Skin of body (tissue), 2 donors: ENCODE data around the gene CNPY2. TPM values are rescaled to one million over a fixed set of nuclear protein-coding genes. Genes with fewer than 3 reads are reported as not detected.
"Not testable (repeated sequence)": the region's sequence is repeated elsewhere in the genome, so short reads cannot be mapped to it uniquely, and the experiment has no call there.

Experiments
- DNase-seq: peaks from one replicate; lab custom pipeline; 2025; lab: John Stamatoyannopoulos, UW
- total RNA-seq: library from RNA; depleted of rRNA; stranded (reverse); fragments of >200 nt; gene quantifications from one replicate; pipeline ENCODE4 v1.2.3, GENCODE V29; 2014

The CNPY2 gene
- 30.4 TPM for total RNA-seq

DNA sequence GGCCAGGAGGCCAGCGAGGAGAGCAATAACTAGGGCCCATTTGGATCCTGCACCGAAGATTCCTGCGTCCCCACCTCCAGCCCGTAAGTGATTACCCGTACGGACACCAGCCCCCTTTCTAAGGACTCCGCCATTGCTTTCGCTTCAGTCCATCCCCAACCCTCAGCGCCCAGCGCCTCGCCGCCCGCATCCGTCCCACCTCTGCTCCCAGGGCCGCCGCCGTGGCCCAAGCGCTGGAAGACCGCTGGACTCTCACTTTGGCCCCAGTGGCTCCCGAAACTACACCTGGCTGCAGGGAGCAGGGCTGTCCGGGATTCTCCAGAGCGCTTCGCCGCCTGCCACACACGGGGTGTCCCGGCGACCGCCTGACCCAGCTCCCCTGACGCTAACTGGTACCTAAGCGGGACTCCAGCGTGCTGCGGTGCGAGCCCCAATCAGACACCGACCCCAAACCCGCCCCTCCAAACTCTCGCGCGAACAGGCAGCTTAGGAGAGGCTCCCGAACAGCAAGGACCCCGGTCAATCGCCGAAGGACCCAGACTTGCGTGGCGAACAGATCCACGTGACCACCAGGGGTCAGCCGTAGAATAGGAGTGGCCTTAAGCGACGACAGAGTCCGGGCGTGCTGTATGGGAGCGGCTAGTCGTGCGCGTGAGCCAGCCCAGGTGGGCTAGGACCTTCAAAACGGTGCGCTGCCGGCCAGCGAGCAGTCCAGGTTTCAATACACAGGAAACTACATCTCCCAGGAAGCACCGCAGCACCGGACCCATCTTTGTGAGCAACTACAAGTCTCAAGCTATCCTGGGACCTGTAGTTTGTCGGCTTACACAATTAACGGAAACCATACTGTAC lies at the start of gene CNPY2:
Gene CNPY2, minus strand, starts transcription at position 367 of the 852 bp plus-strand sequence. CDS start 771 bp downstream, outside the sequence.
- DNase-seq: peak; percentile 96

DNA sequence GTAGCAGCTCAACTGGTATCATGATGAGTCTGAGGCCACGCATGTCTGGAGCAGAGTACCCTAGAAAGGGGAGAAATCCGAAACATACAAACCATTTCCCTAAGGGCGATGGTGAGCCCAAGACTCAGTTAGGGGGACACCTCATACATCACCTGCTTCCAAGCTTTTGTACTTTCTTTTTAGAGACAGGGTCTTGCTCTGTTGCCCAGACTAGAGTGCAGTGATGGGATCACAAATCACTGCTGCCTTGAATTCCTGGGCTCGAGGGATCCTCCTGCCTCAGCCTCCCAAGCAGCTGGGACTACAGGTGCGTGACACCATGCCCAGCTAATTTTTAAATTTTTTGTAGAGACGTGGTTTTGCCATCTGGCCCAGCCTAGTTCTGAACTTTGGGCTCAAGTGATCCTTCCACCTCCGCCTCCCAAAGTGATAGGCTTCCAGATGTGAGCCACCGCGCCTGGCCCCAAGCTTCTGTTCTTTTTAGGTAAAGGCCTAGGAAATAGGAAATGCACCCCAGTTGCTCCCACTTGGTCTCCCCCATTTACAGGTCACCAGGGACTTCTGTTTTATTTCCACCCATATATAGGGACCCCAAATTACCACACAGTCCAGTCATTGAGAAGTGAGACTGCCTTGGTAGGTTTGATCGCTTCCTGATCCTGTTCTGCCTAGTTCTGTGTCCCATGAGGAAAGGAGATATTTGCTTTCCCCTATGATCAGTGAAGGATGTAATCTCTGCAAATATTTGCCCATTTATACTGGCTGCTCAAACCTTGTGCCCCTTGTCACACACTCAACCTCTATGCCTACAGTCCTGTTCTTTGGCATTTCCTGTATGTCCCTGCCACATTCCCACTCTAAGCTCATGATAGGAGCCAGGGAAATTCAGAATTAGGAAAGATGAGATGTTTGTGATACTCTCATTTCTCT lies 46.6 kb upstream of the CNPY2 start, which contains the start of gene APOF:
Gene APOF, minus strand, starts transcription at position 728 of the 930 bp plus-strand sequence. Its CDS starts 112 bp downstream, at position 616.
- DNase-seq: no peak

DNA sequence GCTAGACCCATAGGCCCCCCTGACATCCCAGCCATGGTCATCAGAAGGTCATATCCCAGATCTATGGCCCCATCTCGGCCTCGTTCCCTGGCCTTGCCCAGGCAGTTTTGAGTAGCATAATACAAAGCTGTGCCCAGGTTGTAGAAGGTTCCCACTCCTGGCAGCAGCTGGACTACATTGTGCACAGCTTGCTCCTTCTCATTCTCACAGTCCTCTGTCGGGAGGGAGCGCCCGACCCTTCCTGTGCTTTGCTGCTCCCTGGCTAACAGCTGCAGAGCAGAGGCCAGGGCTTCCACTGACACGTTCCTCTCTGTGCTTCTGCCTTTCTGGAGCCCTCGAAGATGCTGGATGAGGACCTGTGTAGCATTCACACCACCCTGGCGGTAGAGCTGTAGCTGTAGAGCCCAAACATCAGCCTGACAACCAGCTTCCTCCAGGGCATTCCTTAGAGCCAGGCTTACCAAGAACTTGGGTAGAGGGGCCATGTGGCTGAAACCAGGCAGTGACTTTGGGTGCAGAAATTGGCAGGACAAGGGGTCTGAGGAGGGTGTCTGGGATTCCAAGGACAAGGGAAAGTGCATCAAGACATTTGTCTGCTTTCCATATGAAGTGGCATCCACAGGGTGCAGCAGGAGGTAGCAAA lies 45.8 kb upstream of the CNPY2 start:
- DNase-seq: no peak

DNA sequence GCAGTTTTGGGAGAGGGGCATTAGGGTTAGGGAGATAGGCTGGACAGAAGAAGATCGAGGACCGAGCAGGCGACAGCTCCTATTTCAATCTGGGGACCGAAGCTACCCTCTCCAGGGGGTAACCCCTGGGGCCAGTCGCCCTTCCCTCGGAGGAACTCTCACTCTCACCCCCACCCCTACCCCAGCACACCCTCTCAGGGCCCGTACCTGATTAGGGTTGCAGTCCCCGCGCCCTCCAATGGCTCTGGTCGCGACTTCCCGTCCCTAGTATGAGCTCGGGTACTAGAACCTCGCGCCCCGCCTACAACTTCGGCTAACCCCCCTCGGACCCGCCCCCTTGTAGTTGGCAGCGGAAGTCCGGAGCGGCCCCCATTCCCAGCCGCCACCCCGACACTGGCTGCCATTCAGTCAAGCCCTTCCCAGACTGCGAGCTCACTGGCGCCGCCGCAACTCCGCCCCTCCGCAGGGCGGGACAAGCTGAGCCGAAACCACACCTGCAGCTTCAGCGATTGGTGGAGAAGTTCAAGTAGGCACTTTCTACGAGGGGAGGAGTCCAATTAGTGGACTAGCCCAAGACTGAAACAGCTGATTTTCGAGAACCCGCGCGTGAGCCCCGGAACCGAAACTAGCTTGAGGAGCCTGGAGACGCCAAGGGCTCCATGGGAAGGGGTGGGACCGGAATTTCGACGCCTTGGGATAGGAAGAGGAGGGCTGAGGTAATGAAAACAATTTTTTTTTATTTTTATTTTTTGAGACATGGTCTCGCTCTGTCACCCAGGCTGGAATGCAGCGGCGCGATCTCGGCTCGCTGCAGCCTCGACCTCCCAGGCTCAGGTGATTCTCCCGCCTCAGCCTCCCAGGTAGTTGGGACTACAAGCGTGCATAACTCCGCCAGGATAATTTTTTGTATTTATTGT lies 44.3 kb upstream of the CNPY2 start, which contains the start of gene STAT2:
Gene STAT2, minus strand, starts transcription at position 257 of the 917 bp plus-strand sequence. CDS start 3,536 bp downstream, outside the sequence.
- DNase-seq: peak; percentile 100

DNA sequence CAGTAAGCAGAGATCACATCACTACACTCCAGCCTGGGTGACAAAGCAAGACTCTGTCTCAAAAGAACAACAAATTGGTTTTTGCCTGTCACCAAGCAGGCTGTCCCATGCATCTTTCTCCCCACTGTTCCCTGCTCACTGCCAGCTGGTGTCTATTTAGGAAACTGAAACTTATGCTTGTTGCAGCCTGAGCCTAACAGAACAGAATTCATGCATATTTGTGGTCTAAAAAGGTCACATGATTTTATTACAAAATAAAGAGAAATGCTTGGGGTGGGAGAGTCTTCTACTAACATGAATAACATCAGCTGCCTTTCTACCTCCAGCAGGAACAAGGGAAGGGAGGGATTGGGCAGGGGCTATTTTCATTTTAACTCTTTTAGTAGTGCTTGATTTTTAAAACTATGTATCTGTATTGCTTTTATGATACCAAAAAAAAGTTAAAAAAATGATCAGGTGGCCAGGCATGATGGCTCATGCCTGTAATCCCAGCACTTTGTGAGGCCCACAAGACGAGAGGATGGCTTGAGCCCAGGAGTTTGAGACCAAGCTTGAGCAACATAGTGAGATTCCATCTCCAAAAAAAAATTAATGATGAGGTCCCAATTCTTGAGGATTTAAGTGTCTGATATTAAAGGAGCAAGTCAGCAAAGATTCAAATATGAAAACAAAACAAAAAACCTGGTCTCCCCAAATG lies 43.2 kb upstream of the CNPY2 start:
- DNase-seq: peak; percentile 84

DNA sequence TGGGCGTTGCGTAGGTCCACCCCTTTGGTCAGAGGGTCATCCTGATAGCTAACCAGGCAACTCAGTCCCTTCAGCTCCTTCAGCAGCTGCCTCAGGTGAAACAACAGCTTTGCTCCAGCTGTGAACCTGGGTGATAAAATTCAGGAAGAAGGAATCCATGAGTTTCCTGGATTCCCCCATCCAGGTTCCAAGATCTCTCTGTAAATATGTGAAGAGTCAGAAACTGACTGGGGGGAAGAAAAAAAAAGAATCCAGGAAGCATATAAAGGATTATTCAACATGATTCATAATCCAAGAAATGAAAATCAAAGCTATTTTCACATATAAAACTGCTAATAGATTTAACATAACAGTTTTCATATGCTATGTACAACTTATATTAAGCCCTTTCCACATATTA lies 35.5 kb upstream of the CNPY2 start:
- DNase-seq: no peak

DNA sequence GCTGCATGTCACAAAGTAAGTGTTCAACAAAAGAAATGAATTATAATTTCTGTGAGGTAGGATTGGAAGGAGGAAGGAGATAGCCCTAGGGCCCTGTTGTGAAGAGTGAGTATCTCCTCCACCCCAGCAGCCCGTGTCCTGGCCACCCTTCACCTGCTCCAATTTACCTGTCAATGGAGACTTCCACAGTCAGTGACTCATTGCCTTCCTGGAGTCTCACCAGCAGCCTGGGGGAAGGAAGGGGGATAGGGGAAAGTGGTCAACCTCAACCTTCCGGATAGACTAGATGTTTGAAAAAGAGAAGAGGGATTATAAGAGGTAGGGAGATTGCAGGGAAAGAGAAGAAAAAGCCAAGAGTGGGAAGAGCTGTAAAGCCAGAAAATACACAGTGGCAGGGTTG lies 34.9 kb upstream of the CNPY2 start:
- no peak for DNase-seq

DNA sequence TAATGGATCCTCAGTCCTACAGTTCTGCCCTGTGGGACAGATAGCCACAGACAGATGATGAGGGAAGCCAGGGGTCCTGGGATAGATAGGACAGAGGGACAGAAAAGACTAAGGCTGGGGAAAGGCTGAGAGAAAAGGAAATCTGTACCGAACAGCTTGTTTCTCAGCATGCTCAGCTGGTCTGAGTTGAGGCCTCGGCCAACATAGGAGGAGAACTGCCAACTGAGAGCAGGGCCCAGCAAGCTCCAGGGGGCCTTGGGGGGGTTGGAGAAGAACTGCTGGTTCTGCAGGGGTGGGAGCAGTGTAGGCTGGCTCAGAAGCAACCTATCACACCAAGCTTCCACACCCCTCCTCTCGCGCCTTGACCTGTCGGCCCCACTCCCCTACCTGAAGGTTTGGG lies 33.0 kb upstream of the CNPY2 start:
- no peak for DNase-seq

DNA sequence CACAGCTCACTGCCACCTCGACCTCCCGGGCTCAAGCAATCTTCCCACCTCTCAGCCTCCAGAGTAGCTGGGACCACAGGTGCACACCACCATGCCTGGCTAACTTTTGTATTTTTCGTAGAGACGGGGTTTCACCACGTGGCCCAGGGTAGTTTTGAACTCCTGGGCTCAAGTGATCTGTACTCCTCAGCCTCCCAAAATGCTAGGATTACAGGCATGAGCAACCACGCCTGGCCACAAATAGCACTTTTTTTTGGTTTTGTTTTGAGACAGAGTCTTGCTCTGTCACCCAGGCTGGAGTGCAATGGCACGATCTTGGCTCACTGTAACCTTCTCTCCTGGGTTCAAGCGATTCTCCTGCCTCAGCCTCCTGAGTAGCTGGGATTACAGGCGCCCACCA lies 31.5 kb upstream of the CNPY2 start:
- DNase-seq: not testable (repeated sequence)

DNA sequence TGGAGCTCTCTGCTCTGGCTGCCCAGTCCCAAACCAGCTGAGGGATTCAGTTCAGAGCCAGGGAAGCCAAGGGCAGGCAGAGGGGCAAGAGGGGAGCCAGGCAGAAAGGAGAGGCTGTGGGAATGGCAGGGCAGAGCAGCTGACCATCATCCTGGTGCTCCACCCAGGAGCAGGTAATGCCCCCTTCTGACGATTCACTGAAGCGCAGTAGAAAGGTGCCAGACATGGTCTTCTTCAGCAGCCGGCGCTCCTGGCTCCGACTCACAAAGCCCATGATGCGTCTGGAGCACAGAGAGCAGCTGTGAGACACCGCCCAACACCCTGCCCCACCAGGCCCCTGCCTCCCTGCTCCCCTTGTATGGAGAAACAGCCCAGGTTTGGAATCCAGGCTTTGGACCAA lies 30.9 kb upstream of the CNPY2 start:
- no peak for DNase-seq

DNA sequence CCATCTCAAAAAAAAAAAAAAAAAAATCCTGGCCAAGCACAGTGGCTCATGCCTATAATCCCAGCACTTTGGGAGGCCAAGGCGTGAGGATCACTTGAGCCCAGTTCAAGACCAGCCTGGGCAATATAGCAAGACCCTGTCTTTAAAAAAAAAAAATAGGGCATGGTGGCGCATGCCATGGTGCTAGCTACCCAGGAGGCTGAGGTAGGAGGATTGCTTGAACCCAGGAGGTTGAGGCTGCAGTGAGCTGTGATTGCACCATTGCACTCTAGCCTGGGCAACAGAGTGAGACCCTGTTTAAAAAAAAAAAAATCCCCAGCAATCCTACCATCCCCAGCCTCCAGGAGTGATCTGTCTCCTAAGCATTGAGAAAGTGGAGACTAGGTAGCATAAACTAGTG lies 26.5 kb upstream of the CNPY2 start:
- not testable (repeated sequence) for DNase-seq

DNA sequence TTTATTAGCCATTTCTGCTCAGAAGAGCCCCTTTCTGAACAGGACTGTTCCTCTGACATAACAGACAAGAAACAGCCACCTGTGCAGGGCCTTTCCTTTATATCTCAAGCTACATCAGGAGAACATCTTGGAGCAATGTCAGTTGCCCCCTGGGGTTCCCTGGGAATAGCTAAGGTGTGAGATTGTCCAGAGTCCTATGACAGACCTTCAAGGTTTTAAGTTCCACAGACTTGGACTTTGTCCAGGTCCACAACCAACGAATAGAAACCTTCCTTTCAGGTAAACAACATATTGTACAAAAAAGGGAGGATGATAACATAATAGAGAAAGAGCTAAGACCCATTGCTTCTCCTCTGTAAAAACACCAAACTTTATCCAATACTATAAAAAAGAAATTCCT lies 25.8 kb upstream of the CNPY2 start:
- no peak for DNase-seq

DNA sequence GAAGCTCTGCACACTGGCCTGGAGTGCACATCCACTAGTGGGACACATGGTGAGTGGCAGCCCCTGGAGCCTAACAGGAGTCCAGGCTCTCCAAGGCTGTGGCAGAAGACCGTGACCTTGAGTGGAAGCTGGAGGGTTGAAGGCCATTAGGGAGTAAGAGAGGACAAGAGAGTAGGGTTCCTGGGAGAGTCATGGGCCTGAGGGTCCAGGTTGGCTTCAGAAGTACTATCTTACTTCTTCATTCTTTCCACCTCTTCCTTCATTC lies 23.3 kb upstream of the CNPY2 start:
- DNase-seq: no peak

DNA sequence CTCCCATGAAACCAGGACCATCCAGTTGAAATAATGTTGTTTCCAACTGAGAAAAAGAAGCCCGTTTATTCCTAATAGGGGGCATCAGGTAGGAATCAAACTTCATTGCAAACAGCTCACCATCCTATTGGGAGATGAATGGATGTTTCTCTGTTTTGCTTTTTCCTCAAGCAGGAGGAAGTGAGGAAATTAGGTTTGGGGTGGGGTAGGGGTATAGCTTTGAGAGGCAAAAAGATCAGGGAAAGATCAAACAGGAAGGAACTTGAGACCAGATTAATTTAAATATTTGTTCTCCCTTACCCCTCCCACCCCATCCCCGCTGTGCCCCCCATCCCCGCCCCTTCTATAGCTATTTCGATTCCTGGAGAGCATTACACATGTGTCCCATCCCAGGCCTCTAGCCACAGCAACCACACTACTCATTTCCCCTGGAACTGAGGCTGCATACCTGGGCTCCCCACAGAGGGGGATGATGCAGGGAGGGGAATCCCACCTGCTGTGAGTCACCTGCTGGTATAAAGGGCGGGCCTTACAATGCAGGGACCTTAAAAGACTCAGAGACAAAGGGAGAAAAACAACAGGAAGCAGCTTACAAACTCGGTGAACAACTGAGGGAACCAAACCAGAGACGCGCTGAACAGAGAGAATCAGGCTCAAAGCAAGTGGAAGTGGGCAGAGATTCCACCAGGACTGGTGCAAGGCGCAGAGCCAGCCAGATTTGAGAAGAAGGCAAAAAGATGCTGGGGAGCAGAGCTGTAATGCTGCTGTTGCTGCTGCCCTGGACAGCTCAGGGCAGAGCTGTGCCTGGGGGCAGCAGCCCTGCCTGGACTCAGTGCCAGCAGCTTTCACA lies 22.7 kb upstream of the CNPY2 start, which contains the start of gene IL23A:
Gene IL23A, plus strand, starts transcription at position 577 of the 850 bp plus-strand sequence. Its CDS starts 161 bp downstream, at position 738.
- no peak for DNase-seq

DNA sequence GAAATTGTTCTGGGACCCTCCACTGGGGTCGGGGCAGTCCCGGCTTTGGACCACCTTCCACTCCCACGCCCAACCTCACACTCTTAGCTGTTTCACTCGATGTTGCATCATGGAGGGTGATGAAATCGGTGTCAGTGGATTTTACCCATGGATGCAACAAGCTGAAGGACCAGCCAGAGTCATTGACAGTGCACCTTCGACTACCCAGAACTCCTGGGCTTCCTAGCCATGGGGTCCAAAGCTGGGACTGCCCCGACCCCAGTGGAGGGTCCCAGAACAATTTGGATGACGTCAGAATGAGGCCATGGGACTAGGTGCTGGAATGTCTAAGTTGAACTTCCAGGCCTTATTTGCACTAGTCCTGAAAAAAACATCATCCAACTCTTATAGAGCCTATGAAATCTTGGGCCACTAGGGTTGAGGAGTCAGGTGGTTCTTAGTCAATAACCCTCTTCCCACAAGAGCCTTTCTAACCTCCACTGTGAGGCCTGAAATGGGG lies 22.0 kb upstream of the CNPY2 start:
- DNase-seq: no peak

DNA sequence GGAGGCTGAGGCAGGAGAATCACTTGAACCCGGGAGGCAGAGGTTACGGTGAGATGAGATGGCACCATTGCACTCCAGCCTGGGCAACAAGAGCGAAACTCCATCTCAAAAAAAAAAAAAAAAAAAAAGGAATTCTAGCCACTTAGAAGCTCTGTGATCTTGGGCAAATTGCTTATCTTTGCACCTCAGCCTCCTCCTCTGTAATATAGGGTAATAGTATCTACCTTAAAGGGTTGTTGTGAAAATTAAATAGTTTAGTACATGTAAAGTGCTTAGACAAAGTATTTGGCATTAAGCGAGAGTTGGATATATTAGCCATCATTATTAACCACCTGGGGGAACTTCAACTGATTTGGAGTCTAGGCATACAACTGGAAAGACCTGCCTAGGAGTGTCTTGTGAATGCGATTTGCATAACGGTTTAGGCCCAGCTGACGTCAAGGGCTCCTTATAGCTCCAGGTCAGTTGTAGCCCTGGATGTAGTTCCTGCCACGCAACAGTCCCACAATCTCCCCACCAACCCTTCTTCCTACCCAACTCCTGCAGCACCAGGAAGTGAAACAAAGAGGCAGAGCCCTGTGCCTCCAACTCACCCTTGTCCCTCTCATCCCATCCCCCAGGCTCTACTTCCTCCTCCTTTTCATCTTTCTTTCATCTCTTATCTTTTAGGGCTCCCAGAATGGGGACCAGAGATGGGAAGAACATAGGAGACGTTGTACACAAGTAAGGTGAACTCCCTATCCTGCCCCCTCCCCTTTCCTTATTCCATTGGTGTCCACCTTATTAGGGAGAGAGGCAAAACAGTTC lies 20.8 kb upstream of the CNPY2 start:
- peak; percentile 8 for DNase-seq

DNA sequence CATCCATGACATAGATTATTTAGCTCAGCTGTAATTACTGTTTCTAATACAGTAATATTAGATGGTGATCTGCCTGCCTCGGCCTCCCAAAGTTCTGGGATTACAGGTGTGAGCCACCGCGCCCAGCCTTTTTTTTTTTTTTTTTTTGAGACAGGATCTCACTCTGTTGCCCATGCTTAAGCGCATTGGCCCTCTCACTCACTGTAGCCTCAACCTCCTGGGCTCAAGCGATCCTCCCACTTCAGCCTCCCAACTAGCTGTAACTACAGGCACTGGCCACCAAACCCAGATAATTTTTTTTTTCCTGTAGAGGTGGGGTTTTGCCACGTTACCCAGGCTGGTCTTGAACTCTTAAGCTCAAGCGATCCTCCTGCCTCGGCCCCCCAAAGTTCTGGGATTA lies 19.7 kb upstream of the CNPY2 start:
- not testable (repeated sequence) for DNase-seq

DNA sequence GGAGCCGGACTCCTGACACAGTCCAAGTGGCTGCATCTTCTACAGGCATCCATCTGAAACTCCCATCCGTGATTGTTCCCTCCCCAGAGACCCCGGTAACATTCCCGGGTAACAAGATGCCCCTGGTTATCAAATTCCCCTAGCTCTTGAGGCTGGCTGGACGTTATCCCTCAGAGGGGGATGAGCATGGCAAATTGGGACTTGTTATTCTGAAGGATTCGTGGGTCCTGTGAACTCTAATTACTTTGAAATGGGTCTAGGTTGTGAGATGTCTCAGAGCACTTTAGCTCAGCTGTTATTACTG lies 18.7 kb upstream of the CNPY2 start:
- DNase-seq: no peak
